Ovary (tissue), 9 donors: ENCODE measurements around the gene MAK. TPM values are rescaled to one million over a fixed set of nuclear protein-coding genes. Genes with fewer than 3 reads are reported as not detected.
A peak's percentile ranks its signal among the peaks of the same experiment; 100 is the strongest.

Experiments used
- DNase-seq, 5 donors: peaks; one replicate each; pipeline ENCODE4 v3.0.0-alpha.2; 2019 to 2020
- H3K27ac ChIP-seq, 2 donors: fragments of 200-600 bp; one replicate each; pipeline versions ENCODE4 v1.5.1 to v1.8.0; 2019 to 2022
- H3K27me3 ChIP-seq: fragments of 200-600 bp; one replicate; pipeline ENCODE4 v1.8.0; 2022
- H3K36me3 ChIP-seq: fragments of 200-600 bp; sonication (generic); one replicate; pipeline ENCODE4 v1.5.1; 2019
- H3K4me1 ChIP-seq: one replicate; pipeline ENCODE4 v1.8.1; 2013; ENCODE audit warnings: mild to moderate bottlenecking, moderate library complexity; ENCODE audit not compliant: insufficient read depth
- H3K4me3 ChIP-seq: fragments of 200-600 bp; sonication (generic); one replicate; pipeline ENCODE4 v1.5.1; 2017
- H3K9me3 ChIP-seq, 2 donors: fragments of 200-600 bp in 1 of 2; sonication (generic) in 1 of 2; one replicate each; pipeline versions ENCODE4 v1.5.1 to v1.8.1; 2013 to 2019; ENCODE audit warnings: mild to moderate bottlenecking in 1 of 2, moderate library complexity in 1 of 2
- EP300 ChIP-seq: sonication (generic); formaldehyde crosslinking; IDR thresholded peaks from one replicate; pipeline ENCODE4 v1.6.1; 2017; ENCODE audit warnings: antibody characterized with exemption
- POLR2A ChIP-seq: fragments of 450-650 bp; IDR thresholded peaks from one replicate; pipeline ENCODE4 v1.6.1; 2017; ENCODE audit warnings: antibody characterized with exemption, mild to moderate bottlenecking, moderate library complexity
- WGBS, 3 donors: extraction: QIAGEN DNeasy Blood & Tissue Kit in 1 of 3; methylation state at CpG; one replicate each; pipeline versions ENCODE4 v1.1.5 to v1.1.7; 2013 to 2017; 5-methylcytosine and 5-hydroxymethylcytosine counted together
- intact Hi-C, 4 donors: fragments of 100-400 bp; cut with DNase I; formaldehyde crosslinking; loops; one replicate each; pipeline versions ENCODE4 v1.11.0 to v1.15.1; 2022 to 2023
- polyA plus RNA-seq, 2 donors: library from polyadenylated mRNA; stranded (reverse); fragments of 200-250 nt in 1 of 2; fragments of 350-450 nt in 1 of 2; fragmentation: Illumina TruSeq in 1 of 2; extraction: RNeasy Lipid Tissue Mini Kit (QIAGEN cat#74804) in 1 of 2; gene quantifications; one replicate each; pipeline ENCODE4 v1.2.3, GENCODE V29; 2013 to 2014
- total RNA-seq, 7 donors: library from RNA; depleted of rRNA in 2 of 7; stranded (reverse); fragments of >200 nt in 2 of 7; fragmentation: NEBNext Ultra II Directional in 3 of 7; extraction: Animal tissue kit (Norgen Biotek cat#: 25700) in 3 of 7; gene quantifications; one replicate each; pipeline versions ENCODE4 v1.1.0 to v1.2.4, GENCODE V29; 2016 to 2023
- TF ChIP-seq, protein P1 (sequence below), 3 donors: fragments of 450-650 bp in 2 of 3; fragments of 200-600 bp in 1 of 3; IDR thresholded peaks; one replicate each; pipeline versions ENCODE4 v1.5.1 to v1.8.0; 2016 to 2022; ENCODE audit warnings: antibody characterized with exemption in 3 of 3, mild to moderate bottlenecking in 1 of 3
- donor health status: DM: no; HTN: no; CAD: no; lungs with moderate emphysema.
- donor health status: DM: no; HTN: no; CAD: no.
- donor health status: Bipolar disorder and iron deficiency.
- donor health status: DM: yes; HTN: yes; CAD: no.
- donor health status: DM: no; HTN: no; CAD: no.
- donor health status: DM: yes; HTN: yes; CAD: no.

Gene MAK
- total and polyA plus RNA-seq, 9 donors, result 0.06 to 4.8 (median 0.25) TPM; not detected in 3

DNA sequence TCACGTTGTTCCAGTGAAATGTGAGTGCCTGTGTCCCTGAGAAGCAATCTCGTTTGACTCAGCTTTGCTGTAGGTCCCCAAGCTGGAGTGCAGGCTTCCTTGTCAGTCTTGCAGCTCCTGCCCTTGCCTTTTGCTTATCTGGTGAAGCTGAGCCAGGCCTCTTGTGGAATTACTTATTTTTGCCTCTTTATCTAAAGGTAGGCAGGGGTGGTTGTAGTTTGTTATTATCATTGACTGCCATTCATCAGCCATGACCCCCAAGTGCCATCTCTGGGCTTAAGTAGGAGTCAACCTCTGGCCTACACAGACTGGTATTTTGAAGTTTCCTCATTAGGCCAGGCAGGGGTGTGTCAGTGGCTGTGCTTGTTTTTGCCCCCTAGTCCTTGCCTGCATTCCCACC lies 88.6 kb downstream of the MAK start:
- WGBS, 3 donors, result 18 to 41% (median 22%) methylated on average over 2 of the region's 2 CpGs
- Histone ChIP-seq H3K27me3 (no peaks in the 10 kb centered on the region), H3K4me1 (peaks cover 3% of the 10 kb centered on the region), H3K36me3 (no peaks in the 10 kb centered on the region), H3K27ac (no peak overlapping the region), H3K4me3 (no peak overlapping the region), H3K9me3 (no peaks in the 10 kb centered on the region)
- TF ChIP-seq, protein P1, sequence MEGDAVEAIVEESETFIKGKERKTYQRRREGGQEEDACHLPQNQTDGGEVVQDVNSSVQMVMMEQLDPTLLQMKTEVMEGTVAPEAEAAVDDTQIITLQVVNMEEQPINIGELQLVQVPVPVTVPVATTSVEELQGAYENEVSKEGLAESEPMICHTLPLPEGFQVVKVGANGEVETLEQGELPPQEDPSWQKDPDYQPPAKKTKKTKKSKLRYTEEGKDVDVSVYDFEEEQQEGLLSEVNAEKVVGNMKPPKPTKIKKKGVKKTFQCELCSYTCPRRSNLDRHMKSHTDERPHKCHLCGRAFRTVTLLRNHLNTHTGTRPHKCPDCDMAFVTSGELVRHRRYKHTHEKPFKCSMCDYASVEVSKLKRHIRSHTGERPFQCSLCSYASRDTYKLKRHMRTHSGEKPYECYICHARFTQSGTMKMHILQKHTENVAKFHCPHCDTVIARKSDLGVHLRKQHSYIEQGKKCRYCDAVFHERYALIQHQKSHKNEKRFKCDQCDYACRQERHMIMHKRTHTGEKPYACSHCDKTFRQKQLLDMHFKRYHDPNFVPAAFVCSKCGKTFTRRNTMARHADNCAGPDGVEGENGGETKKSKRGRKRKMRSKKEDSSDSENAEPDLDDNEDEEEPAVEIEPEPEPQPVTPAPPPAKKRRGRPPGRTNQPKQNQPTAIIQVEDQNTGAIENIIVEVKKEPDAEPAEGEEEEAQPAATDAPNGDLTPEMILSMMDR (IDR thresholded peaks at IDR 0.05), result no peak
- no peak for TF ChIP-seq POLR2A
- no peak for TF ChIP-seq EP300
- DNase-seq, result no peak
- intact Hi-C loops, result loop anchor here in 2 of 4 donors (2.0 to 10.0 kb wide), 2 partner anchors 27 to 55 kb away; partner anchors contain the start of genes C6orf52 (in 1 of the 2), PAK1IP1 (in 1 of the 2) and TMEM14C (in 1 of the 2)

DNA sequence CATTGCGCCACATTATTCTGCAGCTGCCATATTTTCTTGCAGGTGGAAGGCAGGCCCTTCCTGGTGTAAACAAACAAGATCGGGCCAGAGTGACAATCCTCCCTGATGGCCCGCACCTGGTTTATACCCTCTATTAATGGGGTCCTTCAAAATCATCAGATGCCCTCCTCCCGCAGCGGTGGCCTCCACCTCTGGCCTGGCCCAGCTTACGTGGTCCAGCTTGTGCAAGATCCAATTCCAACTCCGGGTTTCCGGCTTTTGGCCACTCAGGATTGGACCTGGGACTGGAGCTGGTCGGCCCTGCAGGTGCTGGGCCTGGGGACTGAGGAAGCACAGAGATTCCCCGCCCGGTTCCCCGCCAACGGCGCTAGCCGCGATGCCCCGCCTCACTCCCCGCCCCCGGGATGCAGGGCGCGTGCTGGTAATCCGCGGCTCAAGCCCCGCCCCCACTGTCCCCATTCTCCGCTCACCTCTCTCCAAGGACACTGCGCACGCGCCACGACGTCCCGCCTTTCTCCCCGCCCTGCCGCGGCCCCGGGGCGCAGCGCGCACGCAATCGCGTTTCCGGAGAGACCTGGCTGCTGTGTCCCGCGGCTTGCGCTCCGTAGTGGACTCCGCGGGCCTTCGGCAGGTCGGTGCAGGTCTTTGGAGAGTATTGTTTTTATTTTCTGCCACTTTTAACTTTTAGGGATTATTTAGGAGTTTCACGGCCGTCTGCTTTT lies 90.9 kb downstream of the MAK start, which contains the start of gene TMEM14B:
TMEM14B (plus strand) TSS at position 555 of the 722 bp plus-strand sequence. CDS start 1,441 bp downstream, outside the sequence.
- TF ChIP-seq, protein P1 (IDR thresholded peaks at IDR 0.05), result no peak
- peak; percentile 62 for TF ChIP-seq POLR2A
- Histone ChIP-seq H3K4me1 (peaks cover 3% of the 10 kb centered on the region), H3K4me3 (peak within 1 kb of the TSS; percentile 84), H3K9me3 (no peaks in the 10 kb centered on the region), H3K27me3 (no peaks in the 10 kb centered on the region), H3K36me3 (no peaks in the 10 kb centered on the region), H3K27ac (peak within 1 kb of the TSS in 1 of 2 donors; percentile 48)
- DNase-seq, result peak; percentile 100
- 1% methylated on average over 45 to 52 of the region's 52 CpGs for WGBS, 3 donors
- intact Hi-C loops, result loop anchor here in 1 of 4 donors (10.0 kb wide), 1 partner anchor 53 kb away; the partner anchor contains the start of genes C6orf52 and PAK1IP1

DNA sequence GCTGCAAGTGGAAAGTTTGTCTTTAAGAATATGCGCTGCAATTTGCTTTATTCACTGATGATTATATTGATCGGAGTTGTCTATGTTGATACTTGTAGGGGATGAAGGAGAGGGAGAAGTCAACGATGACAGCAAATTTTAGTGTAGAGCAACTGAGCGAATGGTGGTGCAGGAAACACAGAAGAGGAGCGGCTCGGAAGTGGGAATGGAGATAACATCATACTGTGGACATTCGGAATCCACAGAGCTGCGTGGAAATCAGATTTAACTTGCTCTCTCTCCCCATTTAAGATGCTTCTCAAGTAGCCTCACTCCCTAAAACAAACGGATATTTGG lies 91.5 kb downstream of the MAK start:
- DNase-seq, result no peak
- intact Hi-C loops, result loop anchor here in 1 of 4 donors (10.0 kb wide), 1 partner anchor 52 kb away; the partner anchor contains the start of genes C6orf52 and PAK1IP1
- no peaks in the 10 kb centered on the region for H3K9me3 ChIP-seq
- H3K27ac ChIP-seq, result peak overlapping the region in 1 of 2 donors; percentile 48
- H3K36me3 ChIP-seq, result no peaks in the 10 kb centered on the region
- TF ChIP-seq, protein P1 (IDR thresholded peaks at IDR 0.05), result no peak
- no peak for TF ChIP-seq EP300
- no peak for TF ChIP-seq POLR2A
- H3K27me3 ChIP-seq, result no peaks in the 10 kb centered on the region
- peaks cover 3% of the 10 kb centered on the region for H3K4me1 ChIP-seq
- WGBS, 3 donors, result 15 to 31% (median 17%) methylated on average over 9 of the region's 9 CpGs
- H3K4me3 ChIP-seq, result peak overlapping the region; percentile 84

DNA sequence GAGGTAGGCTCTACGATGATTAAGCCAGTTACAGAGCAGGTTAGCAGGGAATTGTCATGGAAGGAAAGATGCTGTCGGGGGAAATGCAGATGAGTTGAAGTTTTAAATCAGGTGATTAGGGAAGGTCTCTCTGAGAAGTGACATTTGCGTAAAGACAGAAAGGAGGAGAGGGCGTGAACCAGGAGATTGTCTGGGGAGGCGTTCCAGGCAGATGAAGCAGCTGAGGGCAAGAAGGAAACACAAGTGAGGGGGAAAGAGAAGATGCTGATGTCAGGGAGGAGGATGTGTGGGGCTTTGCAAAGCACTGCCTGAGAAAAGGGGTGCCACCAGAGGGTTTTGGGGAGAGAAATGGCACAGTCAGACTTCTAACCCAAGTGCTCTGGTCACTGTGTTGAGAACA lies 93.2 kb downstream of the MAK start:
- 75 to 86% (median 79%) methylated on average over 5 of the region's 5 CpGs for WGBS, 3 donors
- no peaks in the 10 kb centered on the region for H3K9me3 ChIP-seq
- no peaks in the 10 kb centered on the region for H3K36me3 ChIP-seq
- DNase-seq, result no peak
- no peak overlapping the region for H3K4me3 ChIP-seq
- no peak overlapping the region for H3K27ac ChIP-seq
- intact Hi-C loops, result loop anchor here in 1 of 4 donors (10.0 kb wide), 1 partner anchor 50 kb away; the partner anchor contains the start of genes C6orf52 and PAK1IP1
- H3K27me3 ChIP-seq, result no peaks in the 10 kb centered on the region
- H3K4me1 ChIP-seq, result peaks cover 3% of the 10 kb centered on the region
- TF ChIP-seq EP300, result no peak
- TF ChIP-seq POLR2A, result no peak
- TF ChIP-seq, protein P1 (IDR thresholded peaks at IDR 0.05), result no peak
